Activated CD8-positive, alpha-beta T cell treated with anti-CD3 and anti-CD28 coated beads for 36 hours (primary cell): ENCODE measurements around the gene ZC3H15. TPM values are rescaled to one million over a fixed set of nuclear protein-coding genes. Genes with fewer than 3 reads are reported as not detected.
"Not testable (repeated sequence)": the region's sequence is repeated elsewhere in the genome, so short reads cannot be mapped to it uniquely, and the experiment has no call there.

Source experiments
- ATAC-seq: fragments of 200-7000 bp; cut with Tn5 transposase; one replicate; pipeline ENCODE4 v1.10.0; 2021; ENCODE audit warnings: mild to moderate bottlenecking, moderate library complexity
- CTCF ChIA-PET: fragments of 350-600 bp; sonication (Branson Sonifier 250); formaldehyde crosslinking; loops from one replicate; lab custom pipeline; 2021; ENCODE audit warnings: antibody characterized with exemption; lab: Charles Lee
- POLR2A ChIA-PET: fragments of 350-600 bp; sonication (Branson Sonifier 250); formaldehyde crosslinking; loops from one replicate; lab custom pipeline; 2021; ENCODE audit warnings: antibody characterized with exemption; lab: Charles Lee
- DNase-seq: peaks from one replicate; pipeline ENCODE4 v3.0.0-alpha.2; 2020
- H3K27ac Mint-ChIP-seq: one replicate; pipeline ENCODE4 v1.8.0; 2021; ENCODE audit warnings: mild to moderate bottlenecking, mixed read lengths
- H3K27me3 Mint-ChIP-seq: one replicate; pipeline ENCODE4 v1.8.0; 2021; ENCODE audit warnings: mixed read lengths
- H3K36me3 Mint-ChIP-seq: one replicate; pipeline ENCODE4 v1.8.0; 2021; ENCODE audit warnings: low read depth, mixed read lengths
- H3K4me1 Mint-ChIP-seq: one replicate; pipeline ENCODE4 v1.8.0; 2021; ENCODE audit warnings: low read depth, mixed read lengths
- H3K4me3 Mint-ChIP-seq: one replicate; pipeline ENCODE4 v1.8.0; 2021; ENCODE audit warnings: mild to moderate bottlenecking, moderate library complexity, mixed read lengths
- H3K9me3 Mint-ChIP-seq: one replicate; pipeline ENCODE4 v1.8.0; 2021; ENCODE audit warnings: mixed read lengths
- intact Hi-C: fragments of 100-400 bp; cut with micrococcal nuclease; formaldehyde crosslinking; loops from one replicate; pipeline ENCODE4 v1.10.0; 2022
- total RNA-seq, 2 experiments: library from RNA; stranded (reverse); gene quantifications; one replicate each; pipeline ENCODE4 v1.2.3, GENCODE V29; 2021
- TF ChIP-seq, protein P1 (sequence below): fragments of 200-600 bp; IDR thresholded peaks from one replicate; pipeline ENCODE4 v1.8.0; 2022; ENCODE audit warnings: antibody characterized with exemption, mild to moderate bottlenecking

Gene ZC3H15
- total RNA-seq, 2 experiments from 2014 or later: 101 to 106 TPM

DNA sequence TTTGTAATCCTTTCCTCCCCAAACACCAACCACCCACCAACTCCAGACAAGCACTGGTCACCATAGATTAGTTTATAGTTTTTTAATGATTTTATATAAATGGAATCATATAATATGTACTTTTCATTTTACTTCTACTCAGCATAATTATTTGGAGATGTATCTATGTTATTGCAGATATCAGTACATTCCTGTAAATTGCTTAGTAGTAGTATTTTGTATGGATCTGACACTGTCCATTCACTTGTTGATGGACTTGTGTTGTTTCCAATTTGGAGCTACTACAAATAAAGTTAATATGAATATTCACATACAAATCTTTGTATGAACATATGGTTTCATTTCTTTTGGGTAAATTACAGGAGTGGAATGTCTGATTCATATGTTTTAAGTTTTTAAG lies 31.0 kb downstream of the ZC3H15 start:
- ChIA-PET POLR2A (no interaction called here), CTCF (interaction anchor here (1.0 to 1.7 kb wide), 2 partner anchors 12 to 14 kb away, joined by 3 to 5 read pairs; no protein-coding TSS in a partner anchor)
- H3K4me1 Mint-ChIP-seq: no peaks in the 10 kb centered on the region
- no peak for DNase-seq
- H3K27me3 Mint-ChIP-seq: no peaks in the 10 kb centered on the region
- H3K36me3 Mint-ChIP-seq: peaks cover 49% of the 10 kb centered on the region
- TF ChIP-seq, protein P1, sequence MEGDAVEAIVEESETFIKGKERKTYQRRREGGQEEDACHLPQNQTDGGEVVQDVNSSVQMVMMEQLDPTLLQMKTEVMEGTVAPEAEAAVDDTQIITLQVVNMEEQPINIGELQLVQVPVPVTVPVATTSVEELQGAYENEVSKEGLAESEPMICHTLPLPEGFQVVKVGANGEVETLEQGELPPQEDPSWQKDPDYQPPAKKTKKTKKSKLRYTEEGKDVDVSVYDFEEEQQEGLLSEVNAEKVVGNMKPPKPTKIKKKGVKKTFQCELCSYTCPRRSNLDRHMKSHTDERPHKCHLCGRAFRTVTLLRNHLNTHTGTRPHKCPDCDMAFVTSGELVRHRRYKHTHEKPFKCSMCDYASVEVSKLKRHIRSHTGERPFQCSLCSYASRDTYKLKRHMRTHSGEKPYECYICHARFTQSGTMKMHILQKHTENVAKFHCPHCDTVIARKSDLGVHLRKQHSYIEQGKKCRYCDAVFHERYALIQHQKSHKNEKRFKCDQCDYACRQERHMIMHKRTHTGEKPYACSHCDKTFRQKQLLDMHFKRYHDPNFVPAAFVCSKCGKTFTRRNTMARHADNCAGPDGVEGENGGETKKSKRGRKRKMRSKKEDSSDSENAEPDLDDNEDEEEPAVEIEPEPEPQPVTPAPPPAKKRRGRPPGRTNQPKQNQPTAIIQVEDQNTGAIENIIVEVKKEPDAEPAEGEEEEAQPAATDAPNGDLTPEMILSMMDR: no peak
- no peak for ATAC-seq
- intact Hi-C loops: no loop called here
- no peaks in the 10 kb centered on the region for H3K9me3 Mint-ChIP-seq
- no peak overlapping the region for H3K27ac Mint-ChIP-seq
- H3K4me3 Mint-ChIP-seq: no peak overlapping the region

DNA sequence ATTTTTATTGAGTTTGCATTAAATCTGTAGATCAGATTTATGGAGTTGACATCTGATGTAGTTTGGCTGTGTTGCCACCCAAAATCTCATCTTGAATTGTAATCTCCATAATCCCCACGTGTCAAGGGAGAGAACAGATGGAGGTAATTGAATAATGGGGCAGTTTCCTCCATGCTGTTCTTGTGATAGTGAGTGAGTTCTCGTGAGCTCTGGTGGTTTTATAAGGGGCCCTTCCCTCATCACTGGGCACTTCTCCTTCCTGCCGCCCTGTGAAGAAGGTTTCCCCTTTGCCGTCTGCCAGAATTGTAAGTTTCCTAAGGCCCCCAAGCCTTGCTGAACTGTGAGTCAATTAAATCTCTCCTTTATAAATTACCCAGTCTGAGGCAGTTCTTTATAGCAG lies 32.2 kb downstream of the ZC3H15 start:
- Mint-ChIP-seq H3K36me3 (peaks cover 49% of the 10 kb centered on the region), H3K27ac (no peak overlapping the region), H3K27me3 (no peaks in the 10 kb centered on the region), H3K9me3 (no peaks in the 10 kb centered on the region), H3K4me1 (no peaks in the 10 kb centered on the region), H3K4me3 (no peak overlapping the region)
- intact Hi-C loops: no loop called here
- no peak for ATAC-seq
- ChIA-PET POLR2A (no interaction called here), CTCF (interaction anchor here (1.7 kb wide), 1 partner anchor 13 kb away, joined by 5 read pairs; no protein-coding TSS in a partner anchor)
- no peak for DNase-seq
- TF ChIP-seq, protein P1: no peak

DNA sequence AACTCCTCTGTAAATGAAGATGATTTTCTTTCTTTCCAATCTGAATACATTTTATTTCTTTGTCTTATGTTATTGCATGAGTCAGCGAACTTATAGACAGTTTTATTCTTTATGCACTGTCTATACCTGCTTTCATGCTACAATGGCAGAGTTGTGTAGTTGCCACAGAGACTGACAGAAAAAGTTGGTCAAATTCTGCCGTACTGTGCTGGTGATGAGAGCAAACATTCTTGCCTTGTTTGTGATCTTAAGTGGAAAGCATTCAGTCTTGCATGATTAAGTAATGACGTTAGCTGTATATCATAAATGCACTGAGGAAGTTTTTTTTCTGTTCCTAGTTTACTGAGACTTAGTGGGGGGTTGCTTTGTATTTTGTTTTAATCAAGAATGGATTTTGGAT lies 32.9 kb downstream of the ZC3H15 start:
- Mint-ChIP-seq H3K27me3 (no peaks in the 10 kb centered on the region), H3K27ac (no peak overlapping the region), H3K4me1 (no peaks in the 10 kb centered on the region), H3K9me3 (no peaks in the 10 kb centered on the region), H3K36me3 (peaks cover 45% of the 10 kb centered on the region), H3K4me3 (no peak overlapping the region)
- ATAC-seq: no peak
- TF ChIP-seq, protein P1: no peak
- CTCF ChIA-PET: interaction anchor here (1.3 to 1.7 kb wide), 2 partner anchors 14 to 16 kb away, joined by 3 to 5 read pairs; no protein-coding TSS in a partner anchor
- POLR2A ChIA-PET: no interaction called here
- DNase-seq: no peak
- intact Hi-C loops: no loop called here

DNA sequence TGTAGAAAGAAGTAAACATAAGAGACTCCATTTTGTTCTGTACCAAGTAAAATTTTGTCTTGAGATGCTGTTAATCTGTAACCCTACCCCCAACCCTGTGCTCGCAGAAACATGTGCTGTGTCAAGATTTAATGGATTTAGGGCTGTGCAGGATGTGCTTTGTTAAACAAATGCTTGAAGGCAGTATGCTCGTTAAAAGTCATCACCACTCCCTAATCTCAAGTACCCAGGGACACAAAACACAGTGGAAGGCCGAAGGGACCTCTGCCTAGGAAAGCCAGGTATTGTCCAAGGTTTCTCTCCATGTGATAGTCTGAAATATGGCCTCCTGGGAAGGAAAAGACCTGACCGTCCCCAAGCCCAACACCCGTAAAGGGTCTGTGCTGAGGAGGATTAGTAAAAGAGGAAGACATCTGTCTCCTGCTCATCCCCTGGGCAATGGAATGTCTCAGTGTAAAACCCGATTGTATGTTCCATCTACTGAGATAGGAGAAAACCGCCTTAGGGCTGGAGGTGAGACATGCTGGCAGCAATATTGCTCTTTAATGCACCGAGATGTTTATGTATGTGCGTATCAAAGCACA lies 35.6 kb downstream of the ZC3H15 start:
- H3K36me3 Mint-ChIP-seq: peaks cover 39% of the 10 kb centered on the region
- H3K4me1 Mint-ChIP-seq, intact Hi-C loops, H3K27me3 Mint-ChIP-seq, CTCF ChIA-PET, ATAC-seq, H3K27ac Mint-ChIP-seq, POLR2A ChIA-PET, DNase-seq, H3K4me3 Mint-ChIP-seq, H3K9me3 Mint-ChIP-seq: not testable (repeated sequence)

DNA sequence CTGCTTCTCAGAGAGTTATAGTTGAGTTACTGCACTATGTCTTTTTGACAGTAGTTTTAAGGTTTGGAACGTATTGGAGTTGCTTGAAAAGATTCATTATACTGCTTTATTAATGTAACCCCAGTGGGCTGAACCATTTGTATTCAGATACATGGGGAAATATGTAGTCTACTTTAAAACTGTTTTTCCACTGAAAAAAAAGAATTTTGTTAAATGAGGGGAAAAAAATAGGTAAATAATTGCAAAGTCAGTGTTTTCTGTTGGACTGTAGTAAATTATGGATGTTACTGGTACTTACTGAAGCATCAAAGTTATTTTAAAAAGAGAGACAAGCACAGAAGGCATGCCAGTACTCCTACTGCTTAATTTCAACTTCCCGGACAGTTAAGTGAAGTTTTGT lies 36.4 kb downstream of the ZC3H15 start:
- TF ChIP-seq, protein P1: no peak
- no peak for DNase-seq
- intact Hi-C loops: no loop called here
- no peaks in the 10 kb centered on the region for H3K9me3 Mint-ChIP-seq
- H3K27ac Mint-ChIP-seq: no peak overlapping the region
- H3K27me3 Mint-ChIP-seq: no peaks in the 10 kb centered on the region
- no peak overlapping the region for H3K4me3 Mint-ChIP-seq
- CTCF ChIA-PET: no interaction called here
- no peak for ATAC-seq
- H3K4me1 Mint-ChIP-seq: no peaks in the 10 kb centered on the region
- peaks cover 35% of the 10 kb centered on the region for H3K36me3 Mint-ChIP-seq
- POLR2A ChIA-PET: no interaction called here
